NCI-H226 (cell line): Measurements from ENCODE around the gene BAIAP3.
"Not testable (repeated sequence)": the region's sequence is repeated elsewhere in the genome, so short reads cannot be mapped to it uniquely, and the experiment has no call there.

ENCODE experiments used
- DNase-seq: peaks from one replicate; pipeline ENCODE4 v3.0.0-alpha.2; 2015

BAIAP3 gene

GRCh38 chr16:1333149-1333812, at the start of gene BAIAP3:
TSS of gene BAIAP3 (plus strand) at chr16:1333645. CDS start at chr16:1338550, 4,905 bp downstream.
- no peak for DNase-seq

GRCh38 chr16:1283996-1284616, 49.3 kb upstream of the BAIAP3 start:
- DNase-seq: no peak

- no peak for DNase-seq
These were observed 47.6 kb upstream of the BAIAP3 start for GRCh38 chr16:1285669-1286512.

- no peak for DNase-seq
These were observed 46.8 kb upstream of the BAIAP3 start for GRCh38 chr16:1286513-1287094.

- DNase-seq: no peak
These were observed 45.3 kb upstream of the BAIAP3 start for GRCh38 chr16:1287982-1288670.

- DNase-seq: no peak
These were observed 44.5 kb upstream of the BAIAP3 start for GRCh38 chr16:1288813-1289476.

- no peak for DNase-seq
These were observed 44.0 kb upstream of the BAIAP3 start for GRCh38 chr16:1289477-1289866.

- no peak for DNase-seq
These were observed 43.4 kb upstream of the BAIAP3 start for GRCh38 chr16:1290063-1290501.

GRCh38 chr16:1290860-1291575, 42.4 kb upstream of the BAIAP3 start:
- no peak for DNase-seq

- DNase-seq: no peak
These were observed 41.9 kb upstream of the BAIAP3 start for GRCh38 chr16:1291576-1291974.

GRCh38 chr16:1292208-1292607, 41.2 kb upstream of the BAIAP3 start:
- not testable (repeated sequence) for DNase-seq

- DNase-seq: not testable (repeated sequence)
These were observed 40.6 kb upstream of the BAIAP3 start for GRCh38 chr16:1292808-1293207.

GRCh38 chr16:1293921-1294656, 39.4 kb upstream of the BAIAP3 start:
- no peak for DNase-seq

- DNase-seq: no peak
These were observed 38.0 kb upstream of the BAIAP3 start for GRCh38 chr16:1295465-1295864.

- not testable (repeated sequence) for DNase-seq
These were observed 36.8 kb upstream of the BAIAP3 start for GRCh38 chr16:1296688-1297017.

GRCh38 chr16:1297018-1297696, 36.3 kb upstream of the BAIAP3 start:
- no peak for DNase-seq

GRCh38 chr16:1298406-1298805, 35.0 kb upstream of the BAIAP3 start:
- no peak for DNase-seq

GRCh38 chr16:1299012-1299867, 34.2 kb upstream of the BAIAP3 start:
- no peak for DNase-seq

GRCh38 chr16:1299868-1300203, 33.6 kb upstream of the BAIAP3 start:
- DNase-seq: no peak
